ENCODE data around the gene DHX57.

DNA sequence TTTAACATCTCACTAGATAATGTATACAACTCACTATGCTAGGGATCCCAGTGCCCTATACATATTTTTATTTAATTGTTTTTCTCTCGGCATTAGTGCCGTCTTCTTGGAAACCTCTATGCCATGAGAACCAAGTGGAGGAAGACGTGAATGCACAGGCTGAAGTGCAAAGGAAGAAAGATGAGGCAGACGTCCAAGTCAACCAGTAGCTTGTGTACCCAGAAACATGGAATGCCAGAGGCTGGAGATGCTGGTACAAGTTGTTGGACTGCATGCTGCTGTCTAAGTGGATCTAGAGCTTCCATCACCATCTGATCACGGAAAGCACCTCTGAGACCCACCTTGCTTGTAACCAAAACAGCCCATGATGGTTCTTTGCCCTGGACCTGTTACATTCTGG lies 110.2 kb downstream of the DHX57 start:
- TF ChIP-seq SUZ12 (IDR thresholded peaks at IDR 0.05) (no peak), NFRKB (IDR thresholded peaks at IDR 0.05) (no peak), FOXA1 (IDR thresholded peaks at IDR 0.05) (no peak), FOXK2 (IDR thresholded peaks at IDR 0.05) (no peak), TARDBP (IDR thresholded peaks at IDR 0.05) (no peak), HDGF (IDR thresholded peaks at IDR 0.05; ENCODE audit: borderline replicate concordance) (no peak), BHLHE40 (IDR thresholded peaks at IDR 0.05; ENCODE audit: borderline replicate concordance) (no peak), ELF4 (IDR thresholded peaks at IDR 0.05) (no peak), SP1 (IDR thresholded peaks at IDR 0.05) (no peak), FOXM1 (IDR thresholded peaks at IDR 0.05; ENCODE audit: borderline replicate concordance) (no peak), ZNF384 (IDR thresholded peaks at IDR 0.05) (no peak), CTBP1 (IDR thresholded peaks at IDR 0.05; ENCODE audit: borderline replicate concordance) (no peak)
- TF ChIP-seq, protein P1, sequence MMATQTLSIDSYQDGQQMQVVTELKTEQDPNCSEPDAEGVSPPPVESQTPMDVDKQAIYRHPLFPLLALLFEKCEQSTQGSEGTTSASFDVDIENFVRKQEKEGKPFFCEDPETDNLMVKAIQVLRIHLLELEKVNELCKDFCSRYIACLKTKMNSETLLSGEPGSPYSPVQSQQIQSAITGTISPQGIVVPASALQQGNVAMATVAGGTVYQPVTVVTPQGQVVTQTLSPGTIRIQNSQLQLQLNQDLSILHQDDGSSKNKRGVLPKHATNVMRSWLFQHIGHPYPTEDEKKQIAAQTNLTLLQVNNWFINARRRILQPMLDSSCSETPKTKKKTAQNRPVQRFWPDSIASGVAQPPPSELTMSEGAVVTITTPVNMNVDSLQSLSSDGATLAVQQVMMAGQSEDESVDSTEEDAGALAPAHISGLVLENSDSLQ (IDR thresholded peaks at IDR 0.05), result no peak
